ENCODE measurements around the gene MDP1. TPM values are rescaled to one million over a fixed set of nuclear protein-coding genes. Genes with fewer than 3 reads are reported as not detected.

The MDP1 gene
- total and polyA plus RNA-seq, 2 experiments from 2014 or later, result 9.8 to 31.1 TPM

DNA sequence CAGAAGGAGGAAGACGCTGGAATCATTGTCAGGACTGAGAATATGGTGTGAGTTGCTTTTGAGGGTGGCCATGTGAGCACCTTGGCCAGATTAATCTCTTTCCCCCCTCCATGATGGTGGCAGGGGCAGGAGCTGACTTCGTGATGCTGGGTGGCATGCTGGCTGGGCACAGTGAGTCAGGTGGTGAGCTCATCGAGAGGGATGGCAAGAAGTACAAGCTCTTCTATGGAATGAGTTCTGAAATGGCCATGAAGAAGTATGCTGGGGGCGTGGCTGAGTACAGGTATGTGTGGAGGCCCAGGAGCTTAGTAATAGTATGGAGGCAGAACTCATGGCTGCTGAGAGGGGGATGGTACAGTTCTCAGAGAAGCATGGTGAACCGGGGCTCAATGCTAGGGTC, 22.3 kb upstream of the MDP1 start (continued):
- TF ChIP-seq, protein P1, sequence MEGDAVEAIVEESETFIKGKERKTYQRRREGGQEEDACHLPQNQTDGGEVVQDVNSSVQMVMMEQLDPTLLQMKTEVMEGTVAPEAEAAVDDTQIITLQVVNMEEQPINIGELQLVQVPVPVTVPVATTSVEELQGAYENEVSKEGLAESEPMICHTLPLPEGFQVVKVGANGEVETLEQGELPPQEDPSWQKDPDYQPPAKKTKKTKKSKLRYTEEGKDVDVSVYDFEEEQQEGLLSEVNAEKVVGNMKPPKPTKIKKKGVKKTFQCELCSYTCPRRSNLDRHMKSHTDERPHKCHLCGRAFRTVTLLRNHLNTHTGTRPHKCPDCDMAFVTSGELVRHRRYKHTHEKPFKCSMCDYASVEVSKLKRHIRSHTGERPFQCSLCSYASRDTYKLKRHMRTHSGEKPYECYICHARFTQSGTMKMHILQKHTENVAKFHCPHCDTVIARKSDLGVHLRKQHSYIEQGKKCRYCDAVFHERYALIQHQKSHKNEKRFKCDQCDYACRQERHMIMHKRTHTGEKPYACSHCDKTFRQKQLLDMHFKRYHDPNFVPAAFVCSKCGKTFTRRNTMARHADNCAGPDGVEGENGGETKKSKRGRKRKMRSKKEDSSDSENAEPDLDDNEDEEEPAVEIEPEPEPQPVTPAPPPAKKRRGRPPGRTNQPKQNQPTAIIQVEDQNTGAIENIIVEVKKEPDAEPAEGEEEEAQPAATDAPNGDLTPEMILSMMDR (conservative IDR thresholded peaks at IDR 0.05; ENCODE audit: low read depth in 2 of 2), result no peak

DNA sequence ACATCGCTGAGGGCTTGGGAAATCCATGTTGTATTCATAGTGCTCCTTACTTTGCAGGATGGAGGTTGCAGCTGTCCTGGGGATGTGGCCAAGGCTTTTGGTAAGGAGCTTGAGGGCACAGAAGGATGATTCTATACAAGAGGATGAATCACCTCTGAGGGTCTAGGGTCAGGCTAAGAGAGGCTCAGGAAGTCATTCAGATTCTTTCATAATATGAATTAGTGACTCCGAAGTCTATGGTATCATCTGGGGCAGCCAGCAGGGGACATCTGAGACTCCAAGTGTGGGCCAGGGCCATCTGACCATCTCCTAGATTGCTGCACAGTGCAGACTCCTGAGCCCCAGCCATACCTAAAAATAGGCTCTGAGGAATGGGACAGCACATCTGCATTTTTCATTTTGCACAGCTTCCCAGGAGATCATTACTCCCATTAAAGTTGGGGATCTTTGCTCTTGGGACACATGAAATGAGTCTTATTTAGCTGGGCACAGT, 21.6 kb upstream of the MDP1 start:
- no peak overlapping the region for H3K4me3 ChIP-seq
- H3K27me3 ChIP-seq (ENCODE audit: insufficient read depth), result no peaks in the 10 kb centered on the region
- no peaks in the 10 kb centered on the region for H3K9me2 ChIP-seq (ENCODE audit: insufficient read depth)
- H3K36me3 ChIP-seq (ENCODE audit: insufficient read depth), result peaks cover 17% of the 10 kb centered on the region; the same call in 1 of the 2 replicates
- TF ChIP-seq, protein P2, sequence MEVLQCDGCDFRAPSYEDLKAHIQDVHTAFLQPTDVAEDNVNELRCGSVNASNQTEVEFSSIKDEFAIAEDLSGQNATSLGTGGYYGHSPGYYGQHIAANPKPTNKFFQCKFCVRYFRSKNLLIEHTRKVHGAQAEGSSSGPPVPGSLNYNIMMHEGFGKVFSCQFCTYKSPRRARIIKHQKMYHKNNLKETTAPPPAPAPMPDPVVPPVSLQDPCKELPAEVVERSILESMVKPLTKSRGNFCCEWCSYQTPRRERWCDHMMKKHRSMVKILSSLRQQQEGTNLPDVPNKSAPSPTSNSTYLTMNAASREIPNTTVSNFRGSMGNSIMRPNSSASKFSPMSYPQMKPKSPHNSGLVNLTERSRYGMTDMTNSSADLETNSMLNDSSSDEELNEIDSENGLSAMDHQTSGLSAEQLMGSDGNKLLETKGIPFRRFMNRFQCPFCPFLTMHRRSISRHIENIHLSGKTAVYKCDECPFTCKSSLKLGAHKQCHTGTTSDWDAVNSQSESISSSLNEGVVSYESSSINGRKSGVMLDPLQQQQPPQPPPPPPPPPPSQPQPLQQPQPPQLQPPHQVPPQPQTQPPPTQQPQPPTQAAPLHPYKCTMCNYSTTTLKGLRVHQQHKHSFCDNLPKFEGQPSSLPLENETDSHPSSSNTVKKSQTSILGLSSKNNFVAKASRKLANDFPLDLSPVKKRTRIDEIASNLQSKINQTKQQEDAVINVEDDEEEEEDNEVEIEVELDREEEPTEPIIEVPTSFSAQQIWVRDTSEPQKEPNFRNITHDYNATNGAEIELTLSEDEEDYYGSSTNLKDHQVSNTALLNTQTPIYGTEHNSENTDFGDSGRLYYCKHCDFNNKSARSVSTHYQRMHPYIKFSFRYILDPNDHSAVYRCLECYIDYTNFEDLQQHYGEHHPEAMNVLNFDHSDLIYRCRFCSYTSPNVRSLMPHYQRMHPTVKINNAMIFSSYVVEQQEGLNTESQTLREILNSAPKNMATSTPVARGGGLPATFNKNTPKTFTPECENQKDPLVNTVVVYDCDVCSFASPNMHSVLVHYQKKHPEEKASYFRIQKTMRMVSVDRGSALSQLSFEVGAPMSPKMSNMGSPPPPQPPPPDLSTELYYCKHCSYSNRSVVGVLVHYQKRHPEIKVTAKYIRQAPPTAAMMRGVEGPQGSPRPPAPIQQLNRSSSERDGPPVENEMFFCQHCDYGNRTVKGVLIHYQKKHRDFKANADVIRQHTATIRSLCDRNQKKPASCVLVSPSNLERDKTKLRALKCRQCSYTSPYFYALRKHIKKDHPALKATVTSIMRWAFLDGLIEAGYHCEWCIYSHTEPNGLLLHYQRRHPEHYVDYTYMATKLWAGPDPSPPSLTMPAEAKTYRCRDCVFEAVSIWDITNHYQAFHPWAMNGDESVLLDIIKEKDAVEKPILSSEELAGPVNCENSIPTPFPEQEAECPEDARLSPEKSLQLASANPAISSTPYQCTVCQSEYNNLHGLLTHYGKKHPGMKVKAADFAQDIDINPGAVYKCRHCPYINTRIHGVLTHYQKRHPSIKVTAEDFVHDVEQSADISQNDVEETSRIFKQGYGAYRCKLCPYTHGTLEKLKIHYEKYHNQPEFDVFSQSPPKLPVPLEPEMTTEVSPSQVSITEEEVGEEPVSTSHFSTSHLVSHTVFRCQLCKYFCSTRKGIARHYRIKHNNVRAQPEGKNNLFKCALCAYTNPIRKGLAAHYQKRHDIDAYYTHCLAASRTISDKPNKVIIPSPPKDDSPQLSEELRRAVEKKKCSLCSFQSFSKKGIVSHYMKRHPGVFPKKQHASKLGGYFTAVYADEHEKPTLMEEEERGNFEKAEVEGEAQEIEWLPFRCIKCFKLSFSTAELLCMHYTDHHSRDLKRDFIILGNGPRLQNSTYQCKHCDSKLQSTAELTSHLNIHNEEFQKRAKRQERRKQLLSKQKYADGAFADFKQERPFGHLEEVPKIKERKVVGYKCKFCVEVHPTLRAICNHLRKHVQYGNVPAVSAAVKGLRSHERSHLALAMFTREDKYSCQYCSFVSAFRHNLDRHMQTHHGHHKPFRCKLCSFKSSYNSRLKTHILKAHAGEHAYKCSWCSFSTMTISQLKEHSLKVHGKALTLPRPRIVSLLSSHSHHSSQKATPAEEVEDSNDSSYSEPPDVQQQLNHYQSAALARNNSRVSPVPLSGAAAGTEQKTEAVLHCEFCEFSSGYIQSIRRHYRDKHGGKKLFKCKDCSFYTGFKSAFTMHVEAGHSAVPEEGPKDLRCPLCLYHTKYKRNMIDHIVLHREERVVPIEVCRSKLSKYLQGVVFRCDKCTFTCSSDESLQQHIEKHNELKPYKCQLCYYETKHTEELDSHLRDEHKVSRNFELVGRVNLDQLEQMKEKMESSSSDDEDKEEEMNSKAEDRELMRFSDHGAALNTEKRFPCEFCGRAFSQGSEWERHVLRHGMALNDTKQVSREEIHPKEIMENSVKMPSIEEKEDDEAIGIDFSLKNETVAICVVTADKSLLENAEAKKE (CRISPR knock-in tag; IDR thresholded peaks at IDR 0.05), result no peak
- no peak for TF ChIP-seq CREB1 (CRISPR knock-in tag; IDR thresholded peaks at IDR 0.05; ENCODE audit: low read depth)
- no peak for TF ChIP-seq POLR2AphosphoS5 (IDR thresholded peaks at IDR 0.05; ENCODE audit: low read depth)
- TF ChIP-seq, protein P3, sequence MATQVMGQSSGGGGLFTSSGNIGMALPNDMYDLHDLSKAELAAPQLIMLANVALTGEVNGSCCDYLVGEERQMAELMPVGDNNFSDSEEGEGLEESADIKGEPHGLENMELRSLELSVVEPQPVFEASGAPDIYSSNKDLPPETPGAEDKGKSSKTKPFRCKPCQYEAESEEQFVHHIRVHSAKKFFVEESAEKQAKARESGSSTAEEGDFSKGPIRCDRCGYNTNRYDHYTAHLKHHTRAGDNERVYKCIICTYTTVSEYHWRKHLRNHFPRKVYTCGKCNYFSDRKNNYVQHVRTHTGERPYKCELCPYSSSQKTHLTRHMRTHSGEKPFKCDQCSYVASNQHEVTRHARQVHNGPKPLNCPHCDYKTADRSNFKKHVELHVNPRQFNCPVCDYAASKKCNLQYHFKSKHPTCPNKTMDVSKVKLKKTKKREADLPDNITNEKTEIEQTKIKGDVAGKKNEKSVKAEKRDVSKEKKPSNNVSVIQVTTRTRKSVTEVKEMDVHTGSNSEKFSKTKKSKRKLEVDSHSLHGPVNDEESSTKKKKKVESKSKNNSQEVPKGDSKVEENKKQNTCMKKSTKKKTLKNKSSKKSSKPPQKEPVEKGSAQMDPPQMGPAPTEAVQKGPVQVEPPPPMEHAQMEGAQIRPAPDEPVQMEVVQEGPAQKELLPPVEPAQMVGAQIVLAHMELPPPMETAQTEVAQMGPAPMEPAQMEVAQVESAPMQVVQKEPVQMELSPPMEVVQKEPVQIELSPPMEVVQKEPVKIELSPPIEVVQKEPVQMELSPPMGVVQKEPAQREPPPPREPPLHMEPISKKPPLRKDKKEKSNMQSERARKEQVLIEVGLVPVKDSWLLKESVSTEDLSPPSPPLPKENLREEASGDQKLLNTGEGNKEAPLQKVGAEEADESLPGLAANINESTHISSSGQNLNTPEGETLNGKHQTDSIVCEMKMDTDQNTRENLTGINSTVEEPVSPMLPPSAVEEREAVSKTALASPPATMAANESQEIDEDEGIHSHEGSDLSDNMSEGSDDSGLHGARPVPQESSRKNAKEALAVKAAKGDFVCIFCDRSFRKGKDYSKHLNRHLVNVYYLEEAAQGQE (IDR thresholded peaks at IDR 0.05; ENCODE audit: unreplicated experiment), result no peak
- no peak overlapping the region for H3K4me2 ChIP-seq
- no peak for ATAC-seq
- Mint-ChIP-seq H3K27me3 (ENCODE audit: insufficient read depth, low read depth, poor library complexity) (peaks cover 7% of the 10 kb centered on the region), H3K36me3 (ENCODE audit: low read depth) (peaks cover 52% of the 10 kb centered on the region), H3K9me3 (no peaks in the 10 kb centered on the region), H3K4me1 (peaks cover 12% of the 10 kb centered on the region), H3K27ac (no peak overlapping the region), H3K4me3 (no peak overlapping the region)
- H3K27ac ChIP-seq (ENCODE audit: low read depth), result no peak overlapping the region
- H3K4me1 ChIP-seq (ENCODE audit: insufficient read depth), result peaks cover 14% of the 10 kb centered on the region; the same call in 1 of the 2 replicates
- H4K20me1 ChIP-seq (replicated peaks; ENCODE audit: insufficient read depth), result peaks cover 3% of the 10 kb centered on the region; the same call in 1 of the 2 replicates
- H3F3A ChIP-seq (replicated peaks; ENCODE audit: low read depth), result peaks cover 13% of the 10 kb centered on the region
- no peak overlapping the region for H2AFZ ChIP-seq
- peaks cover 18% of the 10 kb centered on the region for H3K79me2 ChIP-seq (replicated peaks; ENCODE audit: insufficient read depth)
- no peak for DNase-seq (ENCODE audit: low spot score)
